ENCODE data around the gene LRRFIP1.

The LRRFIP1 gene

GRCh38 chr2:237738255-237738654 is 110.9 kb downstream of the LRRFIP1 start:
- TF ChIP-seq CTCF (conservative IDR thresholded peaks at IDR 0.05; ENCODE audit: low read depth, low read length) = no peak
- DNase-seq (ENCODE audit: low read depth) = no peak
- H3K4me3 ChIP-seq (ENCODE audit: low read length) = no peak overlapping the region

- TF ChIP-seq CTCF (conservative IDR thresholded peaks at IDR 0.05; ENCODE audit: low read depth, low read length) = no peak
- no peak for DNase-seq (ENCODE audit: low read depth)
- no peak overlapping the region for H3K4me3 ChIP-seq (ENCODE audit: low read length)
Measured at GRCh38 chr2:237739101-237739500, 111.7 kb downstream of the LRRFIP1 start.

GRCh38 chr2:237742191-237742590 is 114.8 kb downstream of the LRRFIP1 start:
- no peak for TF ChIP-seq CTCF (conservative IDR thresholded peaks at IDR 0.05; ENCODE audit: low read depth, low read length)
- no peak for DNase-seq (ENCODE audit: low read depth)
- no peak overlapping the region for H3K4me3 ChIP-seq (ENCODE audit: low read length)

GRCh38 chr2:237742614-237743013 is 115.2 kb downstream of the LRRFIP1 start:
- H3K4me3 ChIP-seq (ENCODE audit: low read length) = no peak overlapping the region
- no peak for TF ChIP-seq CTCF (conservative IDR thresholded peaks at IDR 0.05; ENCODE audit: low read depth, low read length)
- DNase-seq (ENCODE audit: low read depth) = no peak

GRCh38 chr2:237743024-237743423 is 115.6 kb downstream of the LRRFIP1 start:
- TF ChIP-seq CTCF (conservative IDR thresholded peaks at IDR 0.05; ENCODE audit: low read depth, low read length) = no peak
- DNase-seq (ENCODE audit: low read depth) = no peak
- H3K4me3 ChIP-seq (ENCODE audit: low read length) = no peak overlapping the region

- no peak overlapping the region for H3K4me3 ChIP-seq (ENCODE audit: low read length)
- peak; percentile 1 for TF ChIP-seq CTCF (conservative IDR thresholded peaks at IDR 0.05; ENCODE audit: low read depth, low read length)
- no peak for DNase-seq (ENCODE audit: low read depth)
Measured at GRCh38 chr2:237743561-237744269, 116.3 kb downstream of the LRRFIP1 start.

GRCh38 chr2:237744270-237744612 is 116.9 kb downstream of the LRRFIP1 start:
- H3K4me3 ChIP-seq (ENCODE audit: low read length) = no peak overlapping the region
- no peak for DNase-seq (ENCODE audit: low read depth)
- TF ChIP-seq CTCF (conservative IDR thresholded peaks at IDR 0.05; ENCODE audit: low read depth, low read length) = no peak
